HepG2 (cell line): ENCODE data around the gene MYORG.

ENCODE experiments used
- ELF3 ChIP-seq: IDR thresholded peaks from 2 replicates; pipeline ENCODE4 v1.6.1; 2016; ENCODE audit warnings: missing genetic modification reagents, missing compliant biosample characterization
- HCFC1 ChIP-seq: fragments of 150-350 bp; IDR thresholded peaks from 2 replicates; pipeline ENCODE4 v1.6.1; 2014; ENCODE audit warnings: low read depth, low read length
- LCORL ChIP-seq, 2 experiments: fragments of 450-650 bp in 1 of 2; sonication (generic) in 1 of 2; formaldehyde crosslinking in 1 of 2; IDR thresholded peaks; 2 replicates each; pipeline versions ENCODE4 v1.5.0 to v1.6.1; 2017 to 2020; ENCODE audit warnings: antibody characterized with exemption in 1 of 2, missing genetic modification reagents in 1 of 2
- MXD4 ChIP-seq: IDR thresholded peaks from 2 replicates; pipeline ENCODE4 v1.6.1; 2016; ENCODE audit warnings: mild to moderate bottlenecking, missing biosample characterization, missing genetic modification reagents
- PAX8 ChIP-seq: sonication (generic); formaldehyde crosslinking; IDR thresholded peaks from 2 replicates; pipeline ENCODE4 v1.8.0; 2022; ENCODE audit warnings: mild to moderate bottlenecking, missing genetic modification reagents, borderline replicate concordance
- RAD21 ChIP-seq: fragments of 450-650 bp; formaldehyde crosslinking; IDR thresholded peaks from 2 replicates; pipeline ENCODE4 v1.5.0; 2020; ENCODE audit warnings: mild to moderate bottlenecking
- ZFP36 ChIP-seq: fragments of 150-350 bp; IDR thresholded peaks from 2 replicates; pipeline ENCODE4 v1.6.1; 2018; ENCODE audit warnings: borderline replicate concordance, low read length, low read depth; ENCODE audit not compliant: partially characterized antibody
- ZMYM3 ChIP-seq: sonication (generic); formaldehyde crosslinking; IDR thresholded peaks from 2 replicates; pipeline ENCODE4 v1.5.1; 2020; ENCODE audit warnings: mild to moderate bottlenecking, missing genetic modification reagents
- TF ChIP-seq, protein P1 (sequence below): sonication (generic); formaldehyde crosslinking; IDR thresholded peaks from 2 replicates; pipeline ENCODE4 v1.5.1; 2020; ENCODE audit warnings: missing genetic modification reagents, mild to moderate bottlenecking, borderline replicate concordance
- TF ChIP-seq, protein P2 (sequence below): sonication (generic); formaldehyde crosslinking; IDR thresholded peaks from 2 replicates; pipeline ENCODE4 v1.4.0; 2020; ENCODE audit warnings: missing genetic modification reagents, borderline replicate concordance

- TF ChIP-seq LCORL (IDR thresholded peaks at IDR 0.05) = no peak
- TF ChIP-seq LCORL (CRISPR knock-in tag; IDR thresholded peaks at IDR 0.05) = no peak
- TF ChIP-seq MXD4 (CRISPR knock-in tag) = no peak
- TF ChIP-seq ZFP36 = no peak
- no peak for TF ChIP-seq RAD21 (CRISPR knock-in tag)
- TF ChIP-seq ELF3 (CRISPR knock-in tag) = no peak
- TF ChIP-seq, protein P1, sequence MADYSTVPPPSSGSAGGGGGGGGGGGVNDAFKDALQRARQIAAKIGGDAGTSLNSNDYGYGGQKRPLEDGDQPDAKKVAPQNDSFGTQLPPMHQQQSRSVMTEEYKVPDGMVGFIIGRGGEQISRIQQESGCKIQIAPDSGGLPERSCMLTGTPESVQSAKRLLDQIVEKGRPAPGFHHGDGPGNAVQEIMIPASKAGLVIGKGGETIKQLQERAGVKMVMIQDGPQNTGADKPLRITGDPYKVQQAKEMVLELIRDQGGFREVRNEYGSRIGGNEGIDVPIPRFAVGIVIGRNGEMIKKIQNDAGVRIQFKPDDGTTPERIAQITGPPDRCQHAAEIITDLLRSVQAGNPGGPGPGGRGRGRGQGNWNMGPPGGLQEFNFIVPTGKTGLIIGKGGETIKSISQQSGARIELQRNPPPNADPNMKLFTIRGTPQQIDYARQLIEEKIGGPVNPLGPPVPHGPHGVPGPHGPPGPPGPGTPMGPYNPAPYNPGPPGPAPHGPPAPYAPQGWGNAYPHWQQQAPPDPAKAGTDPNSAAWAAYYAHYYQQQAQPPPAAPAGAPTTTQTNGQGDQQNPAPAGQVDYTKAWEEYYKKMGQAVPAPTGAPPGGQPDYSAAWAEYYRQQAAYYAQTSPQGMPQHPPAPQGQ (CRISPR knock-in tag) = no peak
- TF ChIP-seq PAX8 (CRISPR knock-in tag) = no peak
- no peak for TF ChIP-seq HCFC1
- TF ChIP-seq, protein P2, sequence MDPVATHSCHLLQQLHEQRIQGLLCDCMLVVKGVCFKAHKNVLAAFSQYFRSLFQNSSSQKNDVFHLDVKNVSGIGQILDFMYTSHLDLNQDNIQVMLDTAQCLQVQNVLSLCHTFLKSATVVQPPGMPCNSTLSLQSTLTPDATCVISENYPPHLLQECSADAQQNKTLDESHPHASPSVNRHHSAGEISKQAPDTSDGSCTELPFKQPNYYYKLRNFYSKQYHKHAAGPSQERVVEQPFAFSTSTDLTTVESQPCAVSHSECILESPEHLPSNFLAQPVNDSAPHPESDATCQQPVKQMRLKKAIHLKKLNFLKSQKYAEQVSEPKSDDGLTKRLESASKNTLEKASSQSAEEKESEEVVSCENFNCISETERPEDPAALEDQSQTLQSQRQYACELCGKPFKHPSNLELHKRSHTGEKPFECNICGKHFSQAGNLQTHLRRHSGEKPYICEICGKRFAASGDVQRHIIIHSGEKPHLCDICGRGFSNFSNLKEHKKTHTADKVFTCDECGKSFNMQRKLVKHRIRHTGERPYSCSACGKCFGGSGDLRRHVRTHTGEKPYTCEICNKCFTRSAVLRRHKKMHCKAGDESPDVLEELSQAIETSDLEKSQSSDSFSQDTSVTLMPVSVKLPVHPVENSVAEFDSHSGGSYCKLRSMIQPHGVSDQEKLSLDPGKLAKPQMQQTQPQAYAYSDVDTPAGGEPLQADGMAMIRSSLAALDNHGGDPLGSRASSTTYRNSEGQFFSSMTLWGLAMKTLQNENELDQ (CRISPR knock-in tag) = no peak
- TF ChIP-seq ZMYM3 (CRISPR knock-in tag) = no peak
Observed at GRCh38 chr9:34363619-34364351, 12.9 kb downstream of the MYORG start.
